Thymus (tissue), 11 donors: ENCODE measurements around the gene USP8. TPM values are rescaled to one million over a fixed set of nuclear protein-coding genes. Genes with fewer than 3 reads are reported as not detected.

Experiments
- DNase-seq, 9 donors: peaks; one replicate each; pipeline ENCODE4 v3.0.0-alpha.2; 2013; ENCODE audit warnings: low spot score in 9 of 9, low read depth in 6 of 9, missing footprints in 1 of 9
- H3K27ac ChIP-seq, 2 donors: one replicate each; pipeline ENCODE4 v1.5.1; 2013; ENCODE audit warnings: control low read depth in 1 of 2, low read depth in 1 of 2, low read length in 1 of 2, mild to moderate bottlenecking in 1 of 2, moderate library complexity in 1 of 2
- H3K27me3 ChIP-seq, 2 donors: one replicate each; pipeline ENCODE4 v1.5.1; 2013; ENCODE audit warnings: low read length in 1 of 2; ENCODE audit not compliant: control insufficient read depth in 2 of 2, insufficient read depth in 1 of 2
- H3K36me3 ChIP-seq, 2 donors: one replicate each; pipeline ENCODE4 v1.5.1; 2013; ENCODE audit warnings: low read length in 1 of 2, mild to moderate bottlenecking in 1 of 2, moderate library complexity in 1 of 2; ENCODE audit not compliant: control insufficient read depth in 2 of 2, insufficient read depth in 2 of 2
- H3K4me1 ChIP-seq, 2 donors: one replicate each; pipeline ENCODE4 v1.5.1; 2013; ENCODE audit warnings: low read length in 2 of 2; ENCODE audit not compliant: control insufficient read depth in 2 of 2, insufficient read depth in 2 of 2
- H3K4me3 ChIP-seq, 2 donors: one replicate each; pipeline ENCODE4 v1.5.1; 2013; ENCODE audit warnings: low read length in 2 of 2, control low read depth in 1 of 2, mild to moderate bottlenecking in 1 of 2
- H3K9me3 ChIP-seq, 2 donors: one replicate each; pipeline ENCODE4 v1.5.1; 2013; ENCODE audit warnings: low read length in 1 of 2, mild to moderate bottlenecking in 1 of 2; ENCODE audit not compliant: control insufficient read depth in 2 of 2, insufficient read depth in 1 of 2
- WGBS: extraction: QIAGEN DNeasy Blood & Tissue Kit; methylation state at CpG from one replicate; pipeline ENCODE4 v1.1.7; 2013; 5-methylcytosine and 5-hydroxymethylcytosine counted together
- polyA plus RNA-seq: library from polyadenylated mRNA; stranded (reverse); fragments of 200-250 nt; gene quantifications from one replicate; pipeline ENCODE4 v1.2.3, GENCODE V29; 2013
- total RNA-seq: library from RNA; stranded (reverse); fragments of 120-200 nt; gene quantifications from one replicate; pipeline ENCODE4 v1.2.4, GENCODE V29; 2013
- donor health status: healthy.

USP8 gene
- total and polyA plus RNA-seq, 2 donors, result 29.9 to 37.4 TPM

- H3K27ac ChIP-seq, result no peak overlapping the region
- H3K9me3 ChIP-seq, result no peaks in the 10 kb centered on the region
- WGBS, result 92% methylated on average over 1 of the region's 1 CpG
- no peaks in the 10 kb centered on the region for H3K27me3 ChIP-seq
- DNase-seq, result no peak
- peaks cover 0 to 2% of the 10 kb centered on the region in 2 donors for H3K4me1 ChIP-seq
- peaks cover 4 to 6% of the 10 kb centered on the region in 2 donors for H3K36me3 ChIP-seq
- H3K4me3 ChIP-seq, result no peak overlapping the region
Measured at GRCh38 chr15:50431204-50431603, 7.0 kb downstream of the USP8 start.

DNA sequence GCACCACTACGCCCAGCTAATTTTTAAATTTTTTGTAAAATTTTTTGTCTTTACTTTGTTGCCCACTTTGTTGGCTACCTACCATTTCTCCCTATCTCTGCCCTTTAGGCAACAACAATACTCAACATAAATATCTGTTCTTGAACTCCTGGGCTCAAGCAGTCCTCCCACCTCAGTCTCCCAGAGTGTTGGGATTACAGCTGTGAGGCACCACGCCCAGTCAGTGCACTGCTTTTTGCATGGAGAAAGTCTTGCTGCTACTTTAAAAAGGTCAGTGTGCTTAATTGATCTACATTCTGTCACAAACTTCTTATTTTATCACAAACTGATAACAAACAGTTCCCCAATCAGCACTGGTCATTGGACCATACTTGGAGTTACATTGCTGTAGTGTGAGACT lies 8.0 kb downstream of the USP8 start:
- DNase-seq, result no peak
- H3K27me3 ChIP-seq, result no peaks in the 10 kb centered on the region
- H3K36me3 ChIP-seq, result peaks cover 0 to 4% of the 10 kb centered on the region in 2 donors
- H3K27ac ChIP-seq, result no peak overlapping the region
- no peak overlapping the region for H3K4me3 ChIP-seq
- no peaks in the 10 kb centered on the region for H3K4me1 ChIP-seq
- 95% methylated on average over 2 of the region's 2 CpGs for WGBS
- no peaks in the 10 kb centered on the region for H3K9me3 ChIP-seq

DNA sequence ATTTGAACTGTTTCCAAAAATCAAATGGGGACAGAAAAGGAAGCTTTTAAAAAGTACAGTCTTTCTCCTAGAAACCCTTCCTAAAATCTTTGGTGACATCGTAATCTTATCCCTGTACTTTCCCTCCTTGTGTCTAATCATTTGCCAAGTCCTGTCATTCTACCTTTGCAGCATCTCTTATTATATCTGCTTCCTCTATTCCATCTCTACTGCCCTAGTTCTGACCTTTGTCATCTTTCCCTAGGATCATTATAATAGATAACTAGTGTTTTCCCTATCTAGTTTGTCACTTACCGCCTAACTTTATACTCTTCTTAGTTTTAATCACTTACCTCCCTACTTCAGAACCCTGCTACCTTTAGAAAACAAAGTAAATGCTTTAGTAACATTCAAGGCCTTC lies 11.6 kb downstream of the USP8 start:
- DNase-seq, result no peak
- Histone ChIP-seq H3K4me1 (no peaks in the 10 kb centered on the region), H3K36me3 (peaks cover 15% of the 10 kb centered on the region in 2 donors)

GRCh38 chr15:50438251-50438650 lies 14.0 kb downstream of the USP8 start:
- no peak for DNase-seq
- WGBS, result over 99% methylated on average over 8 of the region's 8 CpGs
- Histone ChIP-seq H3K4me3 (no peak overlapping the region), H3K36me3 (peaks cover 11 to 24% of the 10 kb centered on the region in 2 donors), H3K9me3 (no peaks in the 10 kb centered on the region), H3K27ac (no peak overlapping the region), H3K4me1 (no peaks in the 10 kb centered on the region), H3K27me3 (no peaks in the 10 kb centered on the region)

More for the DNA sequence above, 11.6 kb downstream of the USP8 start:
- no peak overlapping the region for H3K27ac ChIP-seq
- H3K27me3 ChIP-seq, result no peaks in the 10 kb centered on the region
- no peak overlapping the region for H3K4me3 ChIP-seq
- H3K9me3 ChIP-seq, result no peaks in the 10 kb centered on the region
- WGBS, result 95% methylated on average over 2 of the region's 2 CpGs

DNA sequence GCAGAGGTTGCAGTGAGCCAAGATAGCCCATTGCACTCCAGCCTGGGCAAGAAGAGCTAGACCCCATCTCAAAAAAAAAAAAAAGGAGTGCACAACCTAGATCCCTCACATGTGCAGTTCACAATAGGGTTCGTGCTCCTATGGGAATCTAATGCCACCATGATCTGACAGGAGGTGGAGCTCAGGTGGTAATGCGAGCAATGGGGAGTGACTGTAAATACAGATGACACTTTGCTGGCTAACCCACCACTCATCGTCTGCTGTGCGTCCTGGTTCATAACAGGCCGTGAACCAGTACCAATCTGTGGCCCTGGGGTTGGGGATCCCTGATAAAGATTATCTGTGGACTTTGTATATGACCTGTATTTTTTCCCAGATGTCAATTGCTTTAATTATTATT lies 16.7 kb downstream of the USP8 start:
- H3K4me3 ChIP-seq, result no peak overlapping the region
- H3K9me3 ChIP-seq, result no peaks in the 10 kb centered on the region
- H3K4me1 ChIP-seq, result no peaks in the 10 kb centered on the region
- WGBS, result 97% methylated on average over 5 of the region's 5 CpGs
- no peak overlapping the region for H3K27ac ChIP-seq
- no peaks in the 10 kb centered on the region for H3K27me3 ChIP-seq
- DNase-seq, result no peak
- H3K36me3 ChIP-seq, result peaks cover 14 to 31% of the 10 kb centered on the region in 2 donors

DNA sequence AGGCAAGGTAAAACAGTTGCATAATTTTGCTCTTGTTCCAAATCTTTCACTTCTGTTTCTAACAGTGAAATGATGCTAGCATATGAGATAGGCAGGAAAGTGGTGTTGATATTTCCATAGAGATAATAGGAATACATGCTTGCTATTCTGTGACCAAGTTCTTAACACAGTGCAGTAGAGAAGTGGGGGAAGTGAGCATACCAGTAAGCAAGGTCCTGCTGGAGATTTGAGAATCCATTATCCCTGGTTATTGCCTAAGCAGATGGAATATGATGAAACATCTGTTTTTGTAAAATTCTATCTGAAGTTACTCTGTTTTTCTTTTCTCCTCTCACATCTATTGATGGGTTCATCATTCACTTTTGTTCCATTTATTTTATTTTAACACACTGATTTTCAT lies 28.7 kb downstream of the USP8 start:
- H3K27ac ChIP-seq, result no peak overlapping the region
- H3K4me3 ChIP-seq, result no peak overlapping the region
- no peaks in the 10 kb centered on the region for H3K4me1 ChIP-seq
- H3K36me3 ChIP-seq, result peaks cover 26 to 35% of the 10 kb centered on the region in 2 donors
- no peak for DNase-seq
- H3K9me3 ChIP-seq, result no peaks in the 10 kb centered on the region
- H3K27me3 ChIP-seq, result no peaks in the 10 kb centered on the region

DNA sequence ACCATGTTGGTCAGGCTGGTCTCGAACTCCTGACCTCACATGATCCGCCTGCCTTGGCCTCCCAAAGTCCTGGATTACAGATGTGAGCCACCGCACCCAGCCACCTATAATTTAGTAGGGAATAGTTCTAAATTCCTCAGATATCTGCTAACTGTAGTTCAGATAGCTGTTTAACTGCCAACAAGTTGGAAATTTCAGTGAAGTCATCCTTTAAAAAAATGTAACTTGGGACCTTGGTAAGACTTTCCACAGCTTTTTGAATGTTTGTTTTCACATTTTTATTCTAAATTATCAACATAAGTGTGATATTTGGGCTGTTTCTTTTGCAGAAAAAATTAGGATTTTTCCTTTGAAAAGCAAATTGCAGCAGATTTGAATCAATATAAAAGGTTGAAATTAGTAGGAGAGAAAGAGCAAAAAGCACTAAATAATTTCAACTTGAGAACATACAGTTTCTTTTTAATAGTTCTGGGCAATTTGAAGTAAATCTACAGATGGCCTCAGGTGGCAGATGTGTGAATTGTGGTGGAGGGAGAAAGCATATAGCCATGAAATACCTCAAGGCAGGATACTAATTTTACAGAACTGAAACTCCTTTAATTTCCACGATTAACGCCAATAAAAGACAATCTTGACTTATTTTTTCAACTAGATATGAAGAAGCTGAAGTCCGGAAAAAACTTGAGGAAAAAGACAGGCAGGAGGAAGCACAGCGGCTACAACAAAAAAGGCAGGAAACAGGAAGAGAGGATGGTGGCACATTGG lies 34.3 kb downstream of the USP8 start:
- Histone ChIP-seq H3K27ac (no peak overlapping the region), H3K36me3 (peaks cover 31 to 54% of the 10 kb centered on the region in 2 donors), H3K9me3 (no peaks in the 10 kb centered on the region), H3K4me1 (no peaks in the 10 kb centered on the region), H3K27me3 (no peaks in the 10 kb centered on the region), H3K4me3 (no peak overlapping the region)
- no peak for DNase-seq
- WGBS, result 97% methylated on average over 7 of the region's 7 CpGs

DNA sequence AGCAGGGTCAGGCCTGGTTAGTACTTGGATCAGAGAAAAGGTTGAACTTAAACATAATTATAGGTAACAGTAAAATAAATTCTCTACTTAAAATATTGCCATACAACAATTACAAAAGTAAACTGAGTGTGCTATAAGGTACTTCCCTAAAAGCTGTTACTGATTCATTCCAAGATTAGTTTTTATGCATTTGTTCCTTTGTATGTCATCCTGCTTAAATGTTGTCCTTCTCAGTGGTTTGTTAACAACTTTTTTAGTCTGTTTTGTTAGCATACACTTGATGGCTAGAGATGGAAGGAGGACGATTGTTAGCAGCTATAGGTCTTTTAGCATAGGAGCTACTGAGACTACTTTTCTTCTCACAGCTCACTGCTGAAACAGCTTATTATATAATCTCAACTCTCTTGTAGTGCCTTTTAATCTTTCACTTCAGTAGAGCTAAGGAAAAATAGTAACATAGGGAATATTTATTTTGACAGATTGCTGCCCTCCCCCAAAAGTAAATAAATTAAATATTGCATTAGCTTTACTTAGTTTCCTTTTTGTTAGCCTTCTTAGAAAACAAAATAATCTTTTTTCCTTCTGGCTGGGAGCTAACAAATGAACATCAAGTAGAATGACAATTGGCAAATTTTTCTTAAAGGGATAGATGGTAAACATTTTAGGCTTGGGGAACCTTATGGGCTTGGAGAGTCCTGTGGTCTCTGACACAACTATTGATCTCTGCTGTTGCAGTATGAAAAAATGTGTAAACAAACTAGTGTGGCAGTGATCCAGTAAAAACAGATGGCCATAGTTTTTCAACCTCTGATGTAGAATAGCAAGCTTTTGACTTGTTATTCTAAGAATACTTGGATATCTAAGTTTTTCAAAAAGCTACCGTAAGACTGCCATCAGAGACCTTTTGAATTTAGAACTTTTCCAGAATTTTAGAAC lies 39.5 kb downstream of the USP8 start:
- DNase-seq, result no peak
- Histone ChIP-seq H3K27me3 (no peaks in the 10 kb centered on the region), H3K9me3 (no peaks in the 10 kb centered on the region), H3K4me1 (no peaks in the 10 kb centered on the region), H3K27ac (no peak overlapping the region), H3K4me3 (no peak overlapping the region), H3K36me3 (peaks cover 28 to 45% of the 10 kb centered on the region in 2 donors)
- 94% methylated on average over 2 of the region's 2 CpGs for WGBS

DNA sequence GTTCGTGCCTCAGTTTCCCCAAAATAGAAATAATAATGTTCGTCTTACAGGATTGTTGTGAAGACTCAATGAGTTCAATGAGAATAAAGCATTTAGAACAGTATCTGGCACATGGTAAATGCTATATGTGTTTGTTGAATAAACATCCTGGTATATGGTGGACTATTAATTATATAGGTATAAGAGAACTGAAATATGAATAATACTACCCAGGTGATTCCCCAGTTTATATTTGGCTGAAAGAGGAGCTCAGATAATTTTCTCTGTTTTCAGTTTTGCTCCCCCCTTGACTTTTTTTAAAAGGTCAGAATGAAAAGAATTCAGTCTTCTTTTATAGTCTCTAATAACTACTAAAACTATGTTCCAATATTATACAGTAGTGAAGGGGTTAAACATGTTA lies 46.9 kb downstream of the USP8 start:
- H3K9me3 ChIP-seq, result no peaks in the 10 kb centered on the region
- H3K36me3 ChIP-seq, result peaks cover 30 to 33% of the 10 kb centered on the region in 2 donors
- DNase-seq, result no peak
- no peak overlapping the region for H3K27ac ChIP-seq
- no peaks in the 10 kb centered on the region for H3K27me3 ChIP-seq
- H3K4me3 ChIP-seq, result no peak overlapping the region
- no peaks in the 10 kb centered on the region for H3K4me1 ChIP-seq
- WGBS, result 98% methylated on average over 2 of the region's 2 CpGs
